Keratinocyte (primary cell): Measurements from ENCODE around the gene POU3F1. TPM values are rescaled to one million over a fixed set of nuclear protein-coding genes. Genes with fewer than 3 reads are reported as not detected.

Experiments
- DNase-seq: peaks from one replicate; pipeline ENCODE4 v3.0.0-alpha.2; 2011; ENCODE audit warnings: low read depth, missing footprints, low spot score
- FAIRE-seq: peaks from 2 replicates; lab custom pipeline; 2011; peaks lifted over from hg19 to GRCh38; lab: Jason Lieb, UNC
- H2AFZ ChIP-seq: 2 replicates; pipeline ENCODE4 v1.6.0; 2012; ENCODE audit warnings: low read length, control low read depth, inconsistent platforms; ENCODE audit not compliant: control insufficient read depth
- H3K27ac ChIP-seq: 2 replicates; pipeline ENCODE4 v1.5.1; 2011; ENCODE audit warnings: low read length; ENCODE audit not compliant: control insufficient read depth, insufficient read depth
- H3K27me3 ChIP-seq: 3 replicates; pipeline ENCODE4 v1.6.0; 2011; ENCODE audit warnings: low read length; ENCODE audit not compliant: control insufficient read depth, insufficient read depth; ENCODE audit errors: extremely low read depth
- H3K36me3 ChIP-seq, 2 experiments: 2 replicates in 1 of 2; 3 replicates in 1 of 2; pipeline ENCODE4 v1.5.1; 2011; ENCODE audit warnings: low read length in 2 of 2, mild to moderate bottlenecking in 1 of 2; ENCODE audit not compliant: control insufficient read depth in 2 of 2, insufficient read depth in 2 of 2; ENCODE audit errors: extremely low read depth in 1 of 2
- H3K4me1 ChIP-seq: 3 replicates; pipeline ENCODE4 v1.5.1; 2011; ENCODE audit warnings: low read length; ENCODE audit not compliant: control insufficient read depth, insufficient read depth; ENCODE audit errors: extremely low read depth
- H3K4me2 ChIP-seq: 3 replicates; pipeline ENCODE4 v1.6.0; 2011; ENCODE audit warnings: low read depth, low read length; ENCODE audit not compliant: control insufficient read depth, insufficient read depth; ENCODE audit errors: extremely low read depth
- H3K4me3 ChIP-seq, 3 experiments: fragments of 200-600 bp in 1 of 3; sonication (generic) in 1 of 3; 2 replicates in 2 of 3; 3 replicates in 1 of 3; pipeline ENCODE4 v1.5.1; 2011 to 2016; ENCODE audit warnings: low read length in 3 of 3, mild to moderate bottlenecking in 3 of 3, control low read depth in 2 of 3, inconsistent platforms in 1 of 3, low read depth in 1 of 3, mixed read lengths in 1 of 3, mixed run types in 1 of 3, moderate library complexity in 1 of 3; ENCODE audit not compliant: control insufficient read depth in 2 of 3, insufficient read depth in 2 of 3; ENCODE audit errors: extremely low read depth in 1 of 3
- H3K79me2 ChIP-seq: 2 replicates; pipeline ENCODE4 v1.6.0; 2012; ENCODE audit warnings: low read length; ENCODE audit not compliant: control insufficient read depth, insufficient read depth
- H3K9ac ChIP-seq: 3 replicates; pipeline ENCODE4 v1.6.0; 2011; ENCODE audit warnings: low read length; ENCODE audit not compliant: control insufficient read depth, insufficient read depth; ENCODE audit errors: extremely low read depth
- H3K9me1 ChIP-seq: 3 replicates; pipeline ENCODE4 v1.6.0; 2011; ENCODE audit warnings: low read length; ENCODE audit not compliant: control insufficient read depth, insufficient read depth; ENCODE audit errors: extremely low read depth
- H3K9me3 ChIP-seq: 2 replicates; pipeline ENCODE4 v1.5.1; 2012; ENCODE audit warnings: low read depth, low read length; ENCODE audit not compliant: control insufficient read depth
- H4K20me1 ChIP-seq: 3 replicates; pipeline ENCODE4 v1.6.0; 2011; ENCODE audit warnings: low read length; ENCODE audit not compliant: control insufficient read depth, insufficient read depth; ENCODE audit errors: extremely low read depth
- EZH2 ChIP-seq: IDR thresholded peaks from one replicate; pipeline ENCODE4 v1.6.1; 2012; ENCODE audit warnings: inconsistent platforms, mild to moderate bottlenecking, low read length, moderate library complexity
- dilution Hi-C: fragments of 300-500 bp; cut with MboI; formaldehyde crosslinking; loops from one replicate; pipeline ENCODE4 v1.7.0; 2020; ENCODE audit warnings: low sequenced_read_pairs; ENCODE audit not compliant: extremely low pct_ligation_motif_present
- polyA plus RNA-seq, 5 experiments: library from polyadenylated mRNA; depleted of rRNA in 3 of 5; stranded (reverse) in 3 of 5; stranded (forward) in 1 of 5; unstranded in 1 of 5; fragments of >200 nt; gene quantifications; 1 replicate in 1 of 5; 2 replicates in 3 of 5; 3 replicates in 1 of 5; pipeline versions ENCODE4 v1.2.1 to v1.2.3, GENCODE V29; 2011 to 2012; ENCODE audit warnings: missing spikeins in 2 of 5, low read depth in 1 of 5, low replicate concordance in 1 of 5
- TF ChIP-seq, protein P1 (sequence below), 3 experiments: IDR thresholded peaks in 1 of 3; conservative IDR thresholded peaks in 1 of 3; optimal IDR thresholded peaks in 1 of 3; 2 replicates in 2 of 3; 3 replicates in 1 of 3; pipeline versions ENCODE3 to v1.5.1; 2011; ENCODE audit warnings: low read length in 3 of 3, mild to moderate bottlenecking in 3 of 3, moderate library complexity in 2 of 3, control low read depth in 1 of 3, inconsistent platforms in 1 of 3; ENCODE audit not compliant: insufficient read depth in 2 of 3; ENCODE audit errors: extremely low read depth in 1 of 3

Gene POU3F1
- polyA plus RNA-seq, 1 donor (not counting 4 experiments of a cell fraction or from before 2014, with no cell fraction given): 0.59 TPM

DNA sequence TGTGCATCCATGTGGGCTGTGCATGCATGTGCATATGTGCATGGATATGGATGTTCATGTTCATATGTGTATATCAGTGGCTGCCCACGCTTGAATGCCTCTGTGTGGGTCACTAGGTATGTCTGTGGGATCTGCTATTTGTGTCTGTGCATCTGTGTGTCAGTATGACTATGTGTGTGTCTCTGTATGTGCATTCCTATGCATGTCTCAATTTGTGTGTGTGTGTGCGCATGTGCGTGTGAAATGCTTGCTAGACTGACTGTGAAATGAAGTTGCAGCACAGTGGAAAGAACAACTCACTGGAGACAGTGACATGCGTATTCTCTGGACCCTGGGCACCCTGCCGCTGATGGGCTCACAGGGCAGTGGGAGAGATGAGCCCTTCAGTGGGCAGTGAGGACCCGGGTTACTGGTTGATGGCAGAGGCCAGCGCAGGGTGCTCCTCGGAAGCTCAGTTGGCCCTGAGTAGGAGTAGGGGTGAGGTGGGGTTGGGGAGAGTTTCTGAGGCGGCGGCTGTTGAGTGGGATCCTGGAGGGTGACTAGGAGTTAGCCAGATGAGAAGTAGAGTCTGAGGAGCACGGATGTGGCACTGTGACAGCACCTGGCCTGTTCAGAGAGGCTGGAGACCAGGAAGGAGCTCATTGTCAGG is 43.2 kb upstream of the POU3F1 start:
- no peak overlapping the region for H3K4me3 ChIP-seq
- H3K9me3 ChIP-seq: no peaks in the 10 kb centered on the region
- no peaks in the 10 kb centered on the region for H3K4me1 ChIP-seq
- no peak overlapping the region for H3K9ac ChIP-seq
- H3K4me2 ChIP-seq: no peak overlapping the region
- H2AFZ ChIP-seq: no peak overlapping the region
- H3K27ac ChIP-seq: no peak overlapping the region
- H3K27me3 ChIP-seq: no peaks in the 10 kb centered on the region
- H3K79me2 ChIP-seq: no peaks in the 10 kb centered on the region
- TF ChIP-seq, protein P1, sequence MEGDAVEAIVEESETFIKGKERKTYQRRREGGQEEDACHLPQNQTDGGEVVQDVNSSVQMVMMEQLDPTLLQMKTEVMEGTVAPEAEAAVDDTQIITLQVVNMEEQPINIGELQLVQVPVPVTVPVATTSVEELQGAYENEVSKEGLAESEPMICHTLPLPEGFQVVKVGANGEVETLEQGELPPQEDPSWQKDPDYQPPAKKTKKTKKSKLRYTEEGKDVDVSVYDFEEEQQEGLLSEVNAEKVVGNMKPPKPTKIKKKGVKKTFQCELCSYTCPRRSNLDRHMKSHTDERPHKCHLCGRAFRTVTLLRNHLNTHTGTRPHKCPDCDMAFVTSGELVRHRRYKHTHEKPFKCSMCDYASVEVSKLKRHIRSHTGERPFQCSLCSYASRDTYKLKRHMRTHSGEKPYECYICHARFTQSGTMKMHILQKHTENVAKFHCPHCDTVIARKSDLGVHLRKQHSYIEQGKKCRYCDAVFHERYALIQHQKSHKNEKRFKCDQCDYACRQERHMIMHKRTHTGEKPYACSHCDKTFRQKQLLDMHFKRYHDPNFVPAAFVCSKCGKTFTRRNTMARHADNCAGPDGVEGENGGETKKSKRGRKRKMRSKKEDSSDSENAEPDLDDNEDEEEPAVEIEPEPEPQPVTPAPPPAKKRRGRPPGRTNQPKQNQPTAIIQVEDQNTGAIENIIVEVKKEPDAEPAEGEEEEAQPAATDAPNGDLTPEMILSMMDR (optimal IDR thresholded peaks at IDR 0.05 in 1 of 3, IDR thresholded peaks at IDR 0.05 in 1 of 3, conservative IDR thresholded peaks at IDR 0.05 in 1 of 3; ENCODE audit: extremely low read depth in 1 of 3, insufficient read depth in 2 of 3, low read length in 3 of 3): no peak
- no peak for TF ChIP-seq EZH2
- no peak for FAIRE-seq
- DNase-seq: no peak
- no peaks in the 10 kb centered on the region for H3K36me3 ChIP-seq
- H4K20me1 ChIP-seq: no peaks in the 10 kb centered on the region
- dilution Hi-C loops: no loop called here
- no peaks in the 10 kb centered on the region for H3K9me1 ChIP-seq

DNA sequence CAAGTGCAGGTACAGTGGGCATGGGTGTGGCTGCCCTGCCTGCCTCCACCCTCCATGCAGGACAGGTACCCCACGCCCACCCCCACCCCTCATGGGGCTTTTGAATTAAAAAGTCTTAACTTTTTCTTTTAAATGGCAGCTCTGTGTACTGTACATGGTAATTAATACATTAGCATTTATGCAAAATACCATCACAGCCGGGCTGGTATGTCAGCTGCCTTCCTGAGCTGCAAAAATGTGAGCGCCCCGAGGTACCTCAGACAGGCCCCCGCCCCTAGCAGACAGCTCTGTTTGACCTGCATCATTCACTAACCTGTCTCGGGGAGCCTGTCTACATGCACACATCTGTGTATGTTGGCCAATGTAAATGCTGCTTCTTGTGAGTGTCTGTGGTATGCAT is 42.2 kb upstream of the POU3F1 start:
- dilution Hi-C loops: no loop called here
- FAIRE-seq (no peak), DNase-seq (no peak)

More for the DNA sequence above, 42.2 kb upstream of the POU3F1 start:
- Histone ChIP-seq H3K4me1 (no peaks in the 10 kb centered on the region), H3K79me2 (no peaks in the 10 kb centered on the region), H3K27ac (no peak overlapping the region), H3K4me3 (no peak overlapping the region), H3K9me3 (no peaks in the 10 kb centered on the region), H3K9me1 (no peaks in the 10 kb centered on the region), H3K36me3 (no peaks in the 10 kb centered on the region), H2AFZ (no peak overlapping the region), H3K9ac (no peak overlapping the region), H4K20me1 (no peaks in the 10 kb centered on the region), H3K4me2 (no peak overlapping the region), H3K27me3 (no peaks in the 10 kb centered on the region)
- TF ChIP-seq, protein P1 (optimal IDR thresholded peaks at IDR 0.05 in 1 of 3, IDR thresholded peaks at IDR 0.05 in 1 of 3, conservative IDR thresholded peaks at IDR 0.05 in 1 of 3; ENCODE audit: extremely low read depth in 1 of 3, insufficient read depth in 2 of 3, low read length in 3 of 3): no peak
- TF ChIP-seq EZH2: no peak
